ENCODE measurements around the gene EPC2. TPM values are rescaled to one million over a fixed set of nuclear protein-coding genes. Genes with fewer than 3 reads are reported as not detected.

EPC2 gene
- total RNA-seq, 1 experiment from 2014 or later, result 20.3 TPM

- TF ChIP-seq E2F5 (CRISPR knock-in tag; IDR thresholded peaks at IDR 0.05) (no peak), ZBTB21 (CRISPR knock-in tag; IDR thresholded peaks at IDR 0.05; ENCODE audit: borderline replicate concordance) (no peak), ERG (CRISPR knock-in tag; IDR thresholded peaks at IDR 0.05) (no peak), JUN (CRISPR knock-in tag; IDR thresholded peaks at IDR 0.05) (no peak), IRF1 (CRISPR knock-in tag; IDR thresholded peaks at IDR 0.05) (no peak)
- TF ChIP-seq, protein P1, sequence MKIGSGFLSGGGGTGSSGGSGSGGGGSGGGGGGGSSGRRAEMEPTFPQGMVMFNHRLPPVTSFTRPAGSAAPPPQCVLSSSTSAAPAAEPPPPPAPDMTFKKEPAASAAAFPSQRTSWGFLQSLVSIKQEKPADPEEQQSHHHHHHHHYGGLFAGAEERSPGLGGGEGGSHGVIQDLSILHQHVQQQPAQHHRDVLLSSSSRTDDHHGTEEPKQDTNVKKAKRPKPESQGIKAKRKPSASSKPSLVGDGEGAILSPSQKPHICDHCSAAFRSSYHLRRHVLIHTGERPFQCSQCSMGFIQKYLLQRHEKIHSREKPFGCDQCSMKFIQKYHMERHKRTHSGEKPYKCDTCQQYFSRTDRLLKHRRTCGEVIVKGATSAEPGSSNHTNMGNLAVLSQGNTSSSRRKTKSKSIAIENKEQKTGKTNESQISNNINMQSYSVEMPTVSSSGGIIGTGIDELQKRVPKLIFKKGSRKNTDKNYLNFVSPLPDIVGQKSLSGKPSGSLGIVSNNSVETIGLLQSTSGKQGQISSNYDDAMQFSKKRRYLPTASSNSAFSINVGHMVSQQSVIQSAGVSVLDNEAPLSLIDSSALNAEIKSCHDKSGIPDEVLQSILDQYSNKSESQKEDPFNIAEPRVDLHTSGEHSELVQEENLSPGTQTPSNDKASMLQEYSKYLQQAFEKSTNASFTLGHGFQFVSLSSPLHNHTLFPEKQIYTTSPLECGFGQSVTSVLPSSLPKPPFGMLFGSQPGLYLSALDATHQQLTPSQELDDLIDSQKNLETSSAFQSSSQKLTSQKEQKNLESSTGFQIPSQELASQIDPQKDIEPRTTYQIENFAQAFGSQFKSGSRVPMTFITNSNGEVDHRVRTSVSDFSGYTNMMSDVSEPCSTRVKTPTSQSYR (CRISPR knock-in tag; IDR thresholded peaks at IDR 0.05), result no peak
Observed at GRCh38 chr2:148627224-148627623, 17.3 kb upstream of the EPC2 start (continued).

DNA sequence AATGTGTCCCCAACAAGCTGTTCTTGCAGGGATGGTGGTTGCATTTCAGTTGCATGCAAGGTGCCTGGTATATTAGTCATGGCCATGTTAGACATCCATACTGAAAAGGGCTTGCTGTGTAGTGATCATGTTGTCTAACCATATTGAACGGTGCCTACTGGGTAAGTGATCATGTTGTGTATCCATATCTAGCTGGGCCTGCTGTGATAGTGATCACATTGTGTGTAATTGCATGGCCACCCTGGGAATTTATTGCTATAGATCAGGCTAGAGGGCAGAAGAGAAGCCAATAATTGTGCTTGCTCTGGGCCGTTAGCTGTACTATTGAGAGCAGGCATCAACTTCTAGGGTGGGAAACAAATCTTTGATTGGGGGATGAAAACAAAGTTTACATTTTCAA lies 9.8 kb upstream of the EPC2 start:
- no peak for DNase-seq (ENCODE audit: low spot score)
- no peak for ATAC-seq
- Mint-ChIP-seq H3K4me3 (no peak overlapping the region), H3K27ac (no peak overlapping the region), H3K9me3 (no peaks in the 10 kb centered on the region), H3K27me3 (ENCODE audit: low read depth) (no peaks in the 10 kb centered on the region; the same call in 1 of the 2 replicates), H3K4me1 (no peaks in the 10 kb centered on the region), H3K36me3 (no peaks in the 10 kb centered on the region)
- no peak for TF ChIP-seq ZNF512 (CRISPR knock-in tag; IDR thresholded peaks at IDR 0.05; ENCODE audit: borderline replicate concordance)
- no peak for TF ChIP-seq CDX4 (CRISPR knock-in tag; IDR thresholded peaks at IDR 0.05; ENCODE audit: borderline replicate concordance)
- no peak for TF ChIP-seq ZNF121 (CRISPR knock-in tag; IDR thresholded peaks at IDR 0.05)
- TF ChIP-seq, protein P2, sequence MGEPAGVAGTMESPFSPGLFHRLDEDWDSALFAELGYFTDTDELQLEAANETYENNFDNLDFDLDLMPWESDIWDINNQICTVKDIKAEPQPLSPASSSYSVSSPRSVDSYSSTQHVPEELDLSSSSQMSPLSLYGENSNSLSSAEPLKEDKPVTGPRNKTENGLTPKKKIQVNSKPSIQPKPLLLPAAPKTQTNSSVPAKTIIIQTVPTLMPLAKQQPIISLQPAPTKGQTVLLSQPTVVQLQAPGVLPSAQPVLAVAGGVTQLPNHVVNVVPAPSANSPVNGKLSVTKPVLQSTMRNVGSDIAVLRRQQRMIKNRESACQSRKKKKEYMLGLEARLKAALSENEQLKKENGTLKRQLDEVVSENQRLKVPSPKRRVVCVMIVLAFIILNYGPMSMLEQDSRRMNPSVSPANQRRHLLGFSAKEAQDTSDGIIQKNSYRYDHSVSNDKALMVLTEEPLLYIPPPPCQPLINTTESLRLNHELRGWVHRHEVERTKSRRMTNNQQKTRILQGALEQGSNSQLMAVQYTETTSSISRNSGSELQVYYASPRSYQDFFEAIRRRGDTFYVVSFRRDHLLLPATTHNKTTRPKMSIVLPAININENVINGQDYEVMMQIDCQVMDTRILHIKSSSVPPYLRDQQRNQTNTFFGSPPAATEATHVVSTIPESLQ (CRISPR knock-in tag; IDR thresholded peaks at IDR 0.05), result no peak
- ChIA-PET CTCF (no interaction called here), POLR2A (no interaction called here)

- TF ChIP-seq CBFB (CRISPR knock-in tag; IDR thresholded peaks at IDR 0.05; ENCODE audit: low read depth) (no peak), CDX4 (CRISPR knock-in tag; IDR thresholded peaks at IDR 0.05; ENCODE audit: borderline replicate concordance) (no peak), SP1 (CRISPR knock-in tag; conservative IDR thresholded peaks at IDR 0.05) (no peak), STAT6 (CRISPR knock-in tag; conservative IDR thresholded peaks at IDR 0.05; ENCODE audit: low read depth) (no peak), ATF1 (CRISPR knock-in tag; IDR thresholded peaks at IDR 0.05) (no peak), TEAD1 (CRISPR knock-in tag; IDR thresholded peaks at IDR 0.05) (no peak), ZNF263 (CRISPR knock-in tag; IDR thresholded peaks at IDR 0.05; ENCODE audit: low read depth) (no peak)
- DNase-seq (ENCODE audit: low spot score), result no peak
- Mint-ChIP-seq H3K4me3 (no peak overlapping the region), H3K4me1 (peaks cover 22% of the 10 kb centered on the region), H3K27ac (no peak overlapping the region), H3K36me3 (no peaks in the 10 kb centered on the region), H3K9me3 (no peaks in the 10 kb centered on the region), H3K27me3 (ENCODE audit: low read depth) (no peaks in the 10 kb centered on the region; the same call in 1 of the 2 replicates)
- POLR2A ChIA-PET, result no interaction called here
- CTCF ChIA-PET, result interaction anchor here (1.1 kb wide), 1 partner anchor 298 kb away, joined by 3 read pairs; no protein-coding TSS in a partner anchor
- no peak for ATAC-seq
Observed at GRCh38 chr2:148638543-148638942, 6.0 kb upstream of the EPC2 start.

Data from WTC11 (cell line).